IMR-90 (cell line): ENCODE data around the gene PLD5.

Source experiments
- CEBPB ChIP-seq: IDR thresholded peaks from 2 replicates; pipeline ENCODE4 v1.6.1; 2012; ENCODE audit warnings: low read depth, low read length, improper control_type of control experiment
- CHD1 ChIP-seq: IDR thresholded peaks from 2 replicates; pipeline ENCODE4 v1.6.1; 2012; ENCODE audit warnings: low read depth, low read length, improper control_type of control experiment
- CTCF ChIP-seq: conservative IDR thresholded peaks from 2 replicates; pipeline ENCODE4 v1.5.1; 2012; ENCODE audit warnings: mild to moderate bottlenecking, low read depth, low read length, improper control_type of control experiment
- ELK1 ChIP-seq: fragments of 150-350 bp; IDR thresholded peaks from 2 replicates; pipeline ENCODE4 v1.6.1; 2016; ENCODE audit warnings: low read depth, mild to moderate bottlenecking, low read length, moderate library complexity, borderline replicate concordance
- FOS ChIP-seq: fragments of 150-350 bp; IDR thresholded peaks from 2 replicates; pipeline ENCODE4 v1.6.1; 2016; ENCODE audit warnings: low read depth, low read length
- MAFK ChIP-seq: IDR thresholded peaks from 2 replicates; pipeline ENCODE4 v1.6.1; 2012; ENCODE audit warnings: low read depth, low read length, improper control_type of control experiment
- MXI1 ChIP-seq: IDR thresholded peaks from 2 replicates; pipeline ENCODE4 v1.6.1; 2012; ENCODE audit warnings: low read depth, mild to moderate bottlenecking, low read length, moderate library complexity, borderline replicate concordance
- NFE2L2 ChIP-seq: fragments of 150-350 bp; IDR thresholded peaks from 2 replicates; pipeline ENCODE4 v1.6.1; 2016; ENCODE audit warnings: low read depth, mild to moderate bottlenecking, low read length
- POLR2A ChIP-seq: IDR thresholded peaks from 2 replicates; pipeline ENCODE4 v1.6.1; 2012; ENCODE audit warnings: mild to moderate bottlenecking, low read depth, low read length
- RAD21 ChIP-seq: IDR thresholded peaks from 2 replicates; pipeline ENCODE4 v1.6.1; 2012; ENCODE audit warnings: low read length, improper control_type of control experiment
- RCOR1 ChIP-seq: IDR thresholded peaks from 2 replicates; pipeline ENCODE4 v1.6.1; 2012; ENCODE audit warnings: mild to moderate bottlenecking, low read length, improper control_type of control experiment; ENCODE audit not compliant: insufficient replicate concordance
- RFX5 ChIP-seq: IDR thresholded peaks from 2 replicates; pipeline ENCODE4 v1.8.0; 2012; ENCODE audit warnings: low read depth, mild to moderate bottlenecking, low read length, moderate library complexity
- SMC3 ChIP-seq: fragments of 150-350 bp; IDR thresholded peaks from 2 replicates; pipeline ENCODE4 v1.6.1; 2016; ENCODE audit warnings: low read depth, mild to moderate bottlenecking, antibody characterized with exemption, low read length, moderate library complexity
- USF2 ChIP-seq: fragments of 150-350 bp; IDR thresholded peaks from 2 replicates; pipeline ENCODE4 v1.6.1; 2017; ENCODE audit warnings: mild to moderate bottlenecking, antibody characterized with exemption, low read length, low read depth

- no peak for TF ChIP-seq CTCF
- no peak for TF ChIP-seq ELK1
- TF ChIP-seq POLR2A: no peak
- TF ChIP-seq CEBPB: peak; percentile 69
- TF ChIP-seq SMC3: no peak
- no peak for TF ChIP-seq RCOR1
- no peak for TF ChIP-seq FOS
- TF ChIP-seq MXI1: no peak
- no peak for TF ChIP-seq NFE2L2
- no peak for TF ChIP-seq USF2
- no peak for TF ChIP-seq MAFK
- TF ChIP-seq RFX5: no peak
- TF ChIP-seq CHD1: no peak
- TF ChIP-seq RAD21: no peak
Measured at GRCh38 chr1:242525769-242526168, 1.3 kb upstream of the PLD5 start.
